AG09309 (cell line): ENCODE measurements around the gene AKR1C8.

Experiments used
- DNase-seq: peaks from one replicate; pipeline ENCODE4 v3.0.0-alpha.2; 2010; ENCODE audit warnings: low read depth
- H3K4me3 ChIP-seq: 2 replicates; pipeline ENCODE4 v1.5.1; 2011; ENCODE audit warnings: mild to moderate bottlenecking, low read depth, low read length, moderate library complexity; ENCODE audit not compliant: control insufficient read depth
- TF ChIP-seq, protein P1 (sequence below): IDR thresholded peaks from 2 replicates; pipeline ENCODE4 v1.5.1; 2011; ENCODE audit warnings: mild to moderate bottlenecking, low read depth, low read length, inconsistent platforms; ENCODE audit not compliant: insufficient read depth, control insufficient read depth; ENCODE audit errors: missing control alignments

The AKR1C8 gene

DNA sequence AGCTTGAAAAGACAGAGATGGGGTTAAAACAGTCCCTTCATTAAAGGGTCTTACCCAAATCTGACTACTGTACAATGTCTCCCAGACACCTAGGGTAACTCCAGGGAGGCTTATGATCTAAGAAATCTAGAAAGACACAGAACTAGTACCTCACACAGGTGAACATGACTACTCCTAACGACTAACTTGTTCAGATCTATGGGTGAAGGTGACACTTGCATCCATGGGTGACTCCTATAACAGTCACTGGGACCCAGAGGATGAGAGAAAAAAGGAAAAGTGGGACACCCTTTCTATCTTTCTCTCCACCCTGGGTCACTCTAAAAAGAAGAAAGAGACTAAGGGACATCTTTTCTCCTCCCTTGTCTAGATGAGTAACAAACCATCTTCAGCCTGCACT lies 19.2 kb downstream of the AKR1C8 start:
- no peak for DNase-seq
- TF ChIP-seq, protein P1, sequence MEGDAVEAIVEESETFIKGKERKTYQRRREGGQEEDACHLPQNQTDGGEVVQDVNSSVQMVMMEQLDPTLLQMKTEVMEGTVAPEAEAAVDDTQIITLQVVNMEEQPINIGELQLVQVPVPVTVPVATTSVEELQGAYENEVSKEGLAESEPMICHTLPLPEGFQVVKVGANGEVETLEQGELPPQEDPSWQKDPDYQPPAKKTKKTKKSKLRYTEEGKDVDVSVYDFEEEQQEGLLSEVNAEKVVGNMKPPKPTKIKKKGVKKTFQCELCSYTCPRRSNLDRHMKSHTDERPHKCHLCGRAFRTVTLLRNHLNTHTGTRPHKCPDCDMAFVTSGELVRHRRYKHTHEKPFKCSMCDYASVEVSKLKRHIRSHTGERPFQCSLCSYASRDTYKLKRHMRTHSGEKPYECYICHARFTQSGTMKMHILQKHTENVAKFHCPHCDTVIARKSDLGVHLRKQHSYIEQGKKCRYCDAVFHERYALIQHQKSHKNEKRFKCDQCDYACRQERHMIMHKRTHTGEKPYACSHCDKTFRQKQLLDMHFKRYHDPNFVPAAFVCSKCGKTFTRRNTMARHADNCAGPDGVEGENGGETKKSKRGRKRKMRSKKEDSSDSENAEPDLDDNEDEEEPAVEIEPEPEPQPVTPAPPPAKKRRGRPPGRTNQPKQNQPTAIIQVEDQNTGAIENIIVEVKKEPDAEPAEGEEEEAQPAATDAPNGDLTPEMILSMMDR: no peak
- no peak overlapping the region for H3K4me3 ChIP-seq

DNA sequence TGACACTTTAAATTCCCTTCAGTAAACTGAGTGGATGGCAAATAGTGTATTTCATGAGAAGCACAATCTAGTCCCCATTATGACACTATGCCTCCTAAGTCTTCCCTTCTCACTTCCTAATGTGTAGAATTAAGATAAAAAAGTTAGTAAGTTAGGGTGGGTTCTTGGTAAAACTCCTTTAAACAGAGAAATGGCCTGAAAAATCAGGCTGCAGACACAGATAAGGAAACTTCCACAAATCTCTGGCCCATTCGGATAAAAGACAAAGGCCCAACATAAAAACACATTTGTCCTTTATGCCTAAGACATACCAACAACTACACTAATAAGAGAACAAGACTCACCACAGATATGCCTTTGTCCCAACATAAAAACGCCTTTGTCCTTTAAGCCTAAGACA lies 21.5 kb downstream of the AKR1C8 start:
- DNase-seq: no peak
- TF ChIP-seq, protein P1: no peak
- no peak overlapping the region for H3K4me3 ChIP-seq

DNA sequence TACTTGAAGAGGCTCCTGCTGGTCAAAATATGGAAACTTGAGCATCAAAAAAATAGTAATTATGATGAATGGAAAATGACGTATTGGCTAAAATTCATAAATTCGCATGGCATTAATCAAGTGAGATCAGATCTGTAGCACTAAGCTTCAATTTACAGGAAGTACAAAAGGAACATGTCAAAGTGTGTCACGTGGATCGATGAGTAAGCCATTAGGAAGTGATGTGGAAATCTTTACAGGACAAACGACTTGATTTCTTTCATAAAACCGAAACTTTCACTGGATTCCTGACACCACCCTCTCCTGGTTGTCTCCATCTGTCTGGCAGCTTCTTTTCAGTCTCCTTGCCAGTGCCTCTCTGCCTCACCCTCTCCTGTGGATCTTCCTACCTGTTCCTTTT lies 25.8 kb downstream of the AKR1C8 start:
- DNase-seq: no peak
- TF ChIP-seq, protein P1: no peak
- no peak overlapping the region for H3K4me3 ChIP-seq

DNA sequence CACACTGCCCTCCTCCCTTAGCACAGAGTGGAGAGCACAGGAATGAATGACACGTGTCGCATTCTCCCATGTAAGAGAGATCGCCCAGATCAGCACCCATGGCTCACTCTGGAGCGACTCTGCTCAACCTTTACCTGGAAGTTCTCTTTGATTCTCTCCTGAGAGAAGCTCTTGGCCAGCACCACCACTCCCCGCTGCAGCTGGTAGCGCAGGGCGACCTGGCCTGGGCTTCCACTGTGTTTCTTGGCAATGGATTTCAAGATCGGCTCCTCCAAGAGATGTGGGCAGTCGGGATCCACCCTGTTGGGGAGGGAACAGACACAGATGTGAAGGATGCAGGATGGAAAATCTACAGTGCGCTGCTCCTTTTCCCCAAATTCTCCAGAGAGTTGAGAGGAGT lies 27.4 kb downstream of the AKR1C8 start:
- H3K4me3 ChIP-seq: no peak overlapping the region
- DNase-seq: no peak
- TF ChIP-seq, protein P1: no peak

DNA sequence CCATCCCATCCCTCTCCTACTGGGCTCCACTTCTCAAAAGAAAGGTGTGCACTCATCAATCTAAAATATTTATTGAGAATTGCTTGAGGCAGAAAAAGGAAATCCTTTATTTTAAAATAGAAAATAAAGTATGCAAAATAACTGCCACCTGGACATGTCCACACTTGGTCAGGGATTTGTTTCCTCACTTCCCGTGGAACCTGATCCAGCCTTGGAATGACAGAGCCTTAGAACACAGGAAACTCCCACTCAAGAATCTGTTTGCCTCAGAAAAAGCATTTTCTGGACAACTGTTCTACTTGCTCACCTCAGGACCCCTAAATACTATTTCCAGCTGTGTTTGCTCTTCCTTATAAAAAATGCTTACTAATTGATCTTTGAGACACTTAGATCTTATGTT lies 29.0 kb downstream of the AKR1C8 start:
- H3K4me3 ChIP-seq: no peak overlapping the region
- DNase-seq: no peak
- TF ChIP-seq, protein P1: no peak

DNA sequence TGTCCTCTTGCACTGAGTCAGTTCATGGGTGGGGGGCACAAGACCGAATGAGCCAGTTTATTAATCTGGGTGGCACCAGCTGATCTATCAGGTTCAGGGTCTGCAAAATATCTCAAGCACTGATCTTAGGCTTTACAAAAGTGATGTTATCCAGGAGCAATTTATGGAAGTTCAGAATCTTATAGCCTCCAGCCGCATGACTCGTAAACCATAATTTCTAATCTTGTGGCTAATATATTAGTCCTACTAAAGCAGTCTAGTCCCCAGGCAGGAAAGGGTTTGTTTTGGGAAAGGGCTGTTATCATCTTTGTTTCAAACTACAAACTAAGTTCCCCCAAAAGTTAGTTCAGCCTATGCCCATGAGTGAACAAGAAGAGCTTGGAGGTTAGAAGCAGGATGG lies 33.9 kb downstream of the AKR1C8 start:
- TF ChIP-seq, protein P1: no peak
- no peak overlapping the region for H3K4me3 ChIP-seq
- no peak for DNase-seq

DNA sequence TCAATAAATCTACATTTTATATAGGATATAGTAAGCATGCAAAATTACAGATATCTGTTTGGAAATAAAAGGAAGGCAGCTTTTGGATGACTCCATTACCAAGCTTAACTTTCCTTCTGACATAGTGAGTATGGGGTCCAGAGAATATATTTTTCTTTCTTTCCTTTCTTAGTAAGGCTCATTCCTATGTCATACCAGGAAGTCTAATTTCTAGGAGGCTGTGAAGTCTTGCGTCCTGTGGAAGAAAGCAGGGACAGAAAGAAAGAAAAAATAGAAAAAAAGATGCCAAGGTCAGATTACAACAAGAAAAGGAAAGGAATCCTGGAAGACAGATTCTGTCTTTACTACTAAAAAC lies 36.3 kb downstream of the AKR1C8 start:
- no peak for DNase-seq
- no peak overlapping the region for H3K4me3 ChIP-seq
- TF ChIP-seq, protein P1: no peak
